Sciatic nerve (tissue), 2 donors: ENCODE results near the gene CEBPA. TPM values are rescaled to one million over a fixed set of nuclear protein-coding genes. Genes with fewer than 3 reads are reported as not detected.

Experiments
- ATAC-seq: fragments of 200-7000 bp; cut with Tn5 transposase; one replicate; pipeline ENCODE4 v1.9.1; 2020; ENCODE audit warnings: mild to moderate bottlenecking, moderate library complexity
- DNase-seq: peaks from one replicate; pipeline ENCODE4 v3.0.0-alpha.2; 2020; ENCODE audit warnings: low spot score
- intact Hi-C: fragments of 100-400 bp; cut with DNase I; formaldehyde crosslinking; loops from one replicate; pipeline ENCODE4 v1.14.2; 2022
- total RNA-seq: library from RNA; stranded (reverse); fragmentation: NEBNext Ultra II Directional; extraction: Animal tissue kit (Norgen Biotek cat#: 25700); gene quantifications from one replicate; pipeline ENCODE4 v1.2.1, GENCODE V29; 2021
- donor health status: DM: no; HTN: no; CAD: no.
- donor health status: DM: no; HTN: no; CAD: no.

The CEBPA gene
- total RNA-seq, result 20.4 TPM

- intact Hi-C loops, result loop anchor here (10.0 kb wide), 1 partner anchor 102 kb away; no protein-coding TSS in a partner anchor
- ATAC-seq, result peak; percentile 84
- peak; percentile 89 for DNase-seq
These were observed at the start of gene CEBPA for GRCh38 chr19:33302175-33302973. TSS of gene CEBPA (minus strand) at chr19:33302534. CDS start at chr19:33302414, 120 bp downstream.

GRCh38 chr19:33350538-33351309 lies 48.4 kb upstream of the CEBPA start:
- ATAC-seq, result no peak
- intact Hi-C loops, result no loop called here
- DNase-seq, result no peak

- no peak for ATAC-seq
These were observed 47.3 kb upstream of the CEBPA start for GRCh38 chr19:33349319-33350289.

GRCh38 chr19:33348301-33349010 lies 46.1 kb upstream of the CEBPA start:
- ATAC-seq (no peak), DNase-seq (peak; percentile 33)
- intact Hi-C loops, result no loop called here

More at GRCh38 chr19:33349319-33350289, 47.3 kb upstream of the CEBPA start:
- no peak for DNase-seq
- intact Hi-C loops, result no loop called here

- ATAC-seq, result no peak
These were observed 45.0 kb upstream of the CEBPA start for GRCh38 chr19:33347300-33347699.

GRCh38 chr19:33346665-33347064 lies 44.3 kb upstream of the CEBPA start:
- intact Hi-C loops, result no loop called here
- ATAC-seq, result no peak
- DNase-seq, result no peak

More at GRCh38 chr19:33347300-33347699, 45.0 kb upstream of the CEBPA start:
- no peak for DNase-seq
- intact Hi-C loops, result no loop called here

- DNase-seq (no peak), ATAC-seq (no peak)
- intact Hi-C loops, result no loop called here
These were observed 42.8 kb upstream of the CEBPA start for GRCh38 chr19:33345163-33345562.

- ATAC-seq (peak; percentile 62), DNase-seq (no peak)
- intact Hi-C loops, result no loop called here
These were observed 42.2 kb upstream of the CEBPA start for GRCh38 chr19:33344573-33344925.

- DNase-seq, result no peak
- peak; percentile 95 for ATAC-seq
- intact Hi-C loops, result no loop called here
These were observed 41.7 kb upstream of the CEBPA start for GRCh38 chr19:33343859-33344572.

- ATAC-seq, result no peak
- DNase-seq, result no peak
- intact Hi-C loops, result no loop called here
These were observed 41.0 kb upstream of the CEBPA start for GRCh38 chr19:33343301-33343700.

- intact Hi-C loops, result no loop called here
- no peak for ATAC-seq
- DNase-seq, result no peak
These were observed 38.7 kb upstream of the CEBPA start for GRCh38 chr19:33340991-33341390.

- DNase-seq (no peak), ATAC-seq (no peak)
- intact Hi-C loops, result no loop called here
These were observed 37.0 kb upstream of the CEBPA start for GRCh38 chr19:33339016-33339984.

GRCh38 chr19:33335446-33335845 lies 33.1 kb upstream of the CEBPA start:
- intact Hi-C loops, result no loop called here
- ATAC-seq (no peak), DNase-seq (no peak)

GRCh38 chr19:33334271-33334670 lies 31.9 kb upstream of the CEBPA start:
- intact Hi-C loops, result no loop called here
- ATAC-seq (no peak), DNase-seq (no peak)

GRCh38 chr19:33333642-33334041 lies 31.3 kb upstream of the CEBPA start:
- intact Hi-C loops, result no loop called here
- no peak for DNase-seq
- no peak for ATAC-seq

- no peak for DNase-seq
These were observed 30.8 kb upstream of the CEBPA start for GRCh38 chr19:33333151-33333550.

GRCh38 chr19:33332248-33332647 lies 29.9 kb upstream of the CEBPA start:
- no peak for DNase-seq
- ATAC-seq, result peak; percentile 62
- intact Hi-C loops, result no loop called here

More at GRCh38 chr19:33333151-33333550, 30.8 kb upstream of the CEBPA start:
- no peak for ATAC-seq
- intact Hi-C loops, result no loop called here
